ENCODE measurements around the gene CHADL.

Gene CHADL

GRCh38 chr22:41271787-41272186 is 31.1 kb upstream of the CHADL start (continued):
- TF ChIP-seq ZNF148 (tag by site-specific recombination; IDR thresholded peaks at IDR 0.05; ENCODE audit: borderline replicate concordance): no peak
- TF ChIP-seq PATZ1 (tag by site-specific recombination; IDR thresholded peaks at IDR 0.05): no peak
- no peak for TF ChIP-seq ZNF776 (tag by site-specific recombination; IDR thresholded peaks at IDR 0.05; ENCODE audit: borderline replicate concordance)

DNA sequence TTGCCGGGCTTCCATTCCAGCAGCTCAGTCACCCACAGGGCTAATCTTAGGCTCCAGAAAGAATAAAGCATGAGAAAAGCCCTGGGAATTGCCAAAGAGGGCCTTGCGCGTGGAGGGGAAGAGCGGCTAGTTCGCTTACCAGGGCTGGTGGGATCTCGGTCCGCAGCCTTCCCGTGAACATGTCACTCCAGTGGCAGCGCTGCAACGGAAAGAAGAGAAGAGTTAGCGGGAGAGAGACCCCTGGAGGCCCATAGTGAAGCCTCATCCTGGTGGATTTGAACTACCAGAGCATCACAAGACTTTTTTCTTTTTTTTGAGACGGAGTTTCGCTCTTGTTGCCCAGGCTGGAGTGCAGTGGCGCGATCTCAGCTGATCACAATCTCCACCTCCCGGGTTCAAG is 27.2 kb upstream of the CHADL start:
- Histone ChIP-seq H3K36me3 (ENCODE audit: control insufficient read depth in 2 of 2, insufficient read depth in 1 of 2, low read length in 2 of 2) (peaks cover 74 to 91% of the 10 kb centered on the region in 2 experiments), H3K27ac (ENCODE audit: extremely low read depth, low read depth, low read length) (no peak overlapping the region), H3K4me3 (ENCODE audit: low read depth, low read length) (no peak overlapping the region), H3K9me3 (ENCODE audit: control insufficient read depth, insufficient read depth, low read depth, low read length) (no peaks in the 10 kb centered on the region), H3K4me1 (ENCODE audit: control insufficient read depth, insufficient read depth, low read length) (no peaks in the 10 kb centered on the region)
- POLR2A ChIA-PET: no interaction called here
- TF ChIP-seq KLF16 (tag by site-specific recombination; IDR thresholded peaks at IDR 0.05): no peak
- TF ChIP-seq ZNF48 (tag by site-specific recombination; IDR thresholded peaks at IDR 0.05): no peak
- no peak for TF ChIP-seq MEIS1 (CRISPR knock-in tag; IDR thresholded peaks at IDR 0.05; ENCODE audit: borderline replicate concordance)
- no peak for TF ChIP-seq ZNF10 (tag by site-specific recombination; IDR thresholded peaks at IDR 0.05)
- TF ChIP-seq BCL11B (tag by site-specific recombination; IDR thresholded peaks at IDR 0.05; ENCODE audit: low read depth): no peak
- TF ChIP-seq IKZF3 (tag by site-specific recombination; IDR thresholded peaks at IDR 0.05): no peak
- no peak for TF ChIP-seq ZNF202 (tag by site-specific recombination; IDR thresholded peaks at IDR 0.05; ENCODE audit: borderline replicate concordance)
- TF ChIP-seq ZXDB (tag by site-specific recombination; IDR thresholded peaks at IDR 0.05): no peak
- no peak for TF ChIP-seq ZNF311 (tag by site-specific recombination; IDR thresholded peaks at IDR 0.05; ENCODE audit: borderline replicate concordance)
- TF ChIP-seq ZNF626 (tag by site-specific recombination; IDR thresholded peaks at IDR 0.05): no peak
- no peak for TF ChIP-seq ZFP41 (tag by site-specific recombination; IDR thresholded peaks at IDR 0.05; ENCODE audit: borderline replicate concordance)
- TF ChIP-seq ZNF148 (tag by site-specific recombination; IDR thresholded peaks at IDR 0.05; ENCODE audit: borderline replicate concordance): no peak
- TF ChIP-seq ZNF830 (tag by site-specific recombination; IDR thresholded peaks at IDR 0.05; ENCODE audit: low read depth): no peak
- TF ChIP-seq ZNF140 (tag by site-specific recombination; IDR thresholded peaks at IDR 0.05): no peak
- TF ChIP-seq ZNF529 (tag by site-specific recombination; IDR thresholded peaks at IDR 0.05; ENCODE audit: insufficient replicate concordance): no peak
- no peak for TF ChIP-seq ZNF558 (tag by site-specific recombination; IDR thresholded peaks at IDR 0.05)
- CTCF ChIA-PET: interaction anchor here (0.7 kb wide), 1 partner anchor 1460 kb away, joined by 3 read pairs; no protein-coding TSS in a partner anchor

Measured in HEK293 (cell line).